ENCODE results near the gene RELA. TPM values are rescaled to one million over a fixed set of nuclear protein-coding genes. Genes with fewer than 3 reads are reported as not detected.
A peak's percentile ranks its signal among the peaks of the same experiment; 100 is the strongest.

Gene RELA
- total and polyA plus RNA-seq, 2 of the 13 experiments (the other 11 are each of a cell fraction or from before 2014, with no cell fraction given): 21.4 to 40.5 TPM

DNA sequence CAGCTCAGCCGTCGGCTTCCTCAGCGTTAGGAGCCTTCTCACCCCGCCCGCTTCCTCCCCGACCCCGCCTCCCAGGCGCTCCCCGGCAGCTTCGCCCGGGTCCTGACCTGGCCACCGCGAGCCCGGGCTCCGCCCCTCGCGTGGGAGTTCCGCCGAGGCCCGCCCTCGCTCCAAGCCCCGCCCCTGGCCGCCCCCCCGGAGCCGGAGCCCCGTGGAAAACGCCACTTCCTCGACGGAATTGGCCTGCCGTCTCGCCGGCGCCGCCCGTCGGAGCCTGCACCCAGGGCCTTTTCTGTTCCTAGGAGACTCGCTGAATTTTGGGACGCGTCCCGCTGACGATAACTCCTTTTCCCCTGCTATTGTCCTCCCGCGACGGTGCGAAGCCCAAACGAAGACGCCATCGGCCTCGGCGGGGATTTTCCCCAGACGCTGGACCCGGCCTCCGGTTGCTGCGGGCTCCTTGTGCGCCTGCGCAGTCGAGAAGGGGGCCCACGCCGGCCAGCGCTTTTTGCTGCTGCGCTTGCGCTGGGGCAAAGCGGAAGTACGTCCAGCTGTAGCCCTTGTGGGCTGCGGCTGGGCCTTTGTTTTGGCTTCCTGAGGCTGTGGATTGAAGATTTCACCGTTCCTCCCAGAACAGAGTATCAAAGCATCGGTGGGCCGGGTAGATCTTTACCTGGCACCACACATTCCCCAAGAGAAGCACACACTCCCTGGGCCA, 10.0 kb downstream of the RELA start (continued):
- TF ChIP-seq, protein P1, sequence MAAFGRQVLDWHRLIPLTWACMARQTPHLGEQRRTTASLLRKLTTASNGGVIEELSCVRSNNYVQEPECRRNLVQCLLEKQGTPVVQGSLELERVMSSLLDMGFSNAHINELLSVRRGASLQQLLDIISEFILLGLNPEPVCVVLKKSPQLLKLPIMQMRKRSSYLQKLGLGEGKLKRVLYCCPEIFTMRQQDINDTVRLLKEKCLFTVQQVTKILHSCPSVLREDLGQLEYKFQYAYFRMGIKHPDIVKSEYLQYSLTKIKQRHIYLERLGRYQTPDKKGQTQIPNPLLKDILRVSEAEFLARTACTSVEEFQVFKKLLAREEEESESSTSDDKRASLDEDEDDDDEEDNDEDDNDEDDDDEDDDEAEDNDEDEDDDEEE (CRISPR knock-in tag; IDR thresholded peaks at IDR 0.05): 0 out of 2 replicates have a peak, but pooled peaks have one; percentile 15
- TF ChIP-seq ZZZ3 (CRISPR knock-in tag; IDR thresholded peaks at IDR 0.05; ENCODE audit: borderline replicate concordance) (no peak), HCFC1 (IDR thresholded peaks at IDR 0.05; ENCODE audit: low read depth, low read length) (no peak), GATAD2A (CRISPR knock-in tag; IDR thresholded peaks at IDR 0.05) (peak; percentile 53; the same call in 1 of the 2 replicates), SNRNP70 (IDR thresholded peaks at IDR 0.05; ENCODE audit: low read depth, low read length) (no peak), ZNF614 (CRISPR knock-in tag; IDR thresholded peaks at IDR 0.05; ENCODE audit: borderline replicate concordance) (no peak), FOXK1 (CRISPR knock-in tag; IDR thresholded peaks at IDR 0.05; ENCODE audit: borderline replicate concordance, low read depth) (no peak), MTF2 (CRISPR knock-in tag; IDR thresholded peaks at IDR 0.05; ENCODE audit: borderline replicate concordance) (0 out of 2 replicates have a peak, but pooled peaks have one; percentile 48), KDM5B (CRISPR knock-in tag; IDR thresholded peaks at IDR 0.05; ENCODE audit: borderline replicate concordance) (peak; percentile 50), MAFK (conservative IDR thresholded peaks at IDR 0.05 in 1 of 2, IDR thresholded peaks at IDR 0.05 in 1 of 2; ENCODE audit: low read length in 2 of 2) (no peak), ASH2L (IDR thresholded peaks at IDR 0.05; ENCODE audit: insufficient read length, low read depth, low read length) (peak; percentile 36), ZNF432 (CRISPR knock-in tag; IDR thresholded peaks at IDR 0.05; ENCODE audit: borderline replicate concordance) (no peak), MAFG (CRISPR knock-in tag; IDR thresholded peaks at IDR 0.05) (no peak; the same call in 1 of the 2 replicates), KDM4B (CRISPR knock-in tag; IDR thresholded peaks at IDR 0.05) (peak; percentile 13; the same call in 1 of the 2 replicates), NCOA5 (CRISPR knock-in tag; IDR thresholded peaks at IDR 0.05) (peak; percentile 71; the same call in 1 of the 2 replicates), RAD21 (CRISPR knock-in tag; IDR thresholded peaks at IDR 0.05) (peak; percentile 8; the same call in 1 of the 2 replicates)
- TF ChIP-seq, protein P2, sequence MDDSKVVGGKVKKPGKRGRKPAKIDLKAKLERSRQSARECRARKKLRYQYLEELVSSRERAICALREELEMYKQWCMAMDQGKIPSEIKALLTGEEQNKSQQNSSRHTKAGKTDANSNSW (CRISPR knock-in tag; IDR thresholded peaks at IDR 0.05; ENCODE audit: borderline replicate concordance): no peak
- TF ChIP-seq, protein P3, sequence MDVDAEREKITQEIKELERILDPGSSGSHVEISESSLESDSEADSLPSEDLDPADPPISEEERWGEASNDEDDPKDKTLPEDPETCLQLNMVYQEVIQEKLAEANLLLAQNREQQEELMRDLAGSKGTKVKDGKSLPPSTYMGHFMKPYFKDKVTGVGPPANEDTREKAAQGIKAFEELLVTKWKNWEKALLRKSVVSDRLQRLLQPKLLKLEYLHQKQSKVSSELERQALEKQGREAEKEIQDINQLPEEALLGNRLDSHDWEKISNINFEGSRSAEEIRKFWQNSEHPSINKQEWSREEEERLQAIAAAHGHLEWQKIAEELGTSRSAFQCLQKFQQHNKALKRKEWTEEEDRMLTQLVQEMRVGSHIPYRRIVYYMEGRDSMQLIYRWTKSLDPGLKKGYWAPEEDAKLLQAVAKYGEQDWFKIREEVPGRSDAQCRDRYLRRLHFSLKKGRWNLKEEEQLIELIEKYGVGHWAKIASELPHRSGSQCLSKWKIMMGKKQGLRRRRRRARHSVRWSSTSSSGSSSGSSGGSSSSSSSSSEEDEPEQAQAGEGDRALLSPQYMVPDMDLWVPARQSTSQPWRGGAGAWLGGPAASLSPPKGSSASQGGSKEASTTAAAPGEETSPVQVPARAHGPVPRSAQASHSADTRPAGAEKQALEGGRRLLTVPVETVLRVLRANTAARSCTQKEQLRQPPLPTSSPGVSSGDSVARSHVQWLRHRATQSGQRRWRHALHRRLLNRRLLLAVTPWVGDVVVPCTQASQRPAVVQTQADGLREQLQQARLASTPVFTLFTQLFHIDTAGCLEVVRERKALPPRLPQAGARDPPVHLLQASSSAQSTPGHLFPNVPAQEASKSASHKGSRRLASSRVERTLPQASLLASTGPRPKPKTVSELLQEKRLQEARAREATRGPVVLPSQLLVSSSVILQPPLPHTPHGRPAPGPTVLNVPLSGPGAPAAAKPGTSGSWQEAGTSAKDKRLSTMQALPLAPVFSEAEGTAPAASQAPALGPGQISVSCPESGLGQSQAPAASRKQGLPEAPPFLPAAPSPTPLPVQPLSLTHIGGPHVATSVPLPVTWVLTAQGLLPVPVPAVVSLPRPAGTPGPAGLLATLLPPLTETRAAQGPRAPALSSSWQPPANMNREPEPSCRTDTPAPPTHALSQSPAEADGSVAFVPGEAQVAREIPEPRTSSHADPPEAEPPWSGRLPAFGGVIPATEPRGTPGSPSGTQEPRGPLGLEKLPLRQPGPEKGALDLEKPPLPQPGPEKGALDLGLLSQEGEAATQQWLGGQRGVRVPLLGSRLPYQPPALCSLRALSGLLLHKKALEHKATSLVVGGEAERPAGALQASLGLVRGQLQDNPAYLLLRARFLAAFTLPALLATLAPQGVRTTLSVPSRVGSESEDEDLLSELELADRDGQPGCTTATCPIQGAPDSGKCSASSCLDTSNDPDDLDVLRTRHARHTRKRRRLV (CRISPR knock-in tag; IDR thresholded peaks at IDR 0.05): 0 out of 2 replicates have a peak, but pooled peaks have one; percentile 24
- TF ChIP-seq, protein P4, sequence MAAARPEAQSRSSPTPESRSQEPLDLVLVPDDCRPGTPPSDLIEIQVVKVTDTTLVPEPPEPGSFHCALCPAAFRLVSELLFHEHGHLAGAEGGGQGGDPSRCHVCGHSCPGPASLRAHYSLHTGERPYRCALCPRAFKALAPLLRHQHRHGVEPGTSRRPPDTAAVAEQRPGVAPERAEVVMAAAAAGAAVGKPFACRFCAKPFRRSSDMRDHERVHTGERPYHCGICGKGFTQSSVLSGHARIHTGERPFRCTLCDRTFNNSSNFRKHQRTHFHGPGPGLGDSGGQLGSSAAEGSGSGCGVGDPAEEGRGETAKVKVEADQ (CRISPR knock-in tag; IDR thresholded peaks at IDR 0.05; ENCODE audit: borderline replicate concordance): no peak
- TF ChIP-seq, protein P5, sequence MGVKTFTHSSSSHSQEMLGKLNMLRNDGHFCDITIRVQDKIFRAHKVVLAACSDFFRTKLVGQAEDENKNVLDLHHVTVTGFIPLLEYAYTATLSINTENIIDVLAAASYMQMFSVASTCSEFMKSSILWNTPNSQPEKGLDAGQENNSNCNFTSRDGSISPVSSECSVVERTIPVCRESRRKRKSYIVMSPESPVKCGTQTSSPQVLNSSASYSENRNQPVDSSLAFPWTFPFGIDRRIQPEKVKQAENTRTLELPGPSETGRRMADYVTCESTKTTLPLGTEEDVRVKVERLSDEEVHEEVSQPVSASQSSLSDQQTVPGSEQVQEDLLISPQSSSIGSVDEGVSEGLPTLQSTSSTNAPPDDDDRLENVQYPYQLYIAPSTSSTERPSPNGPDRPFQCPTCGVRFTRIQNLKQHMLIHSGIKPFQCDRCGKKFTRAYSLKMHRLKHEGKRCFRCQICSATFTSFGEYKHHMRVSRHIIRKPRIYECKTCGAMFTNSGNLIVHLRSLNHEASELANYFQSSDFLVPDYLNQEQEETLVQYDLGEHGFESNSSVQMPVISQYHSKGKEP (CRISPR knock-in tag; IDR thresholded peaks at IDR 0.05): no peak; the same call in 1 of the 2 replicates

All from HepG2 (cell line).